Astrocyte of the spinal cord (primary cell): Measurements from ENCODE around the gene GRAP2.
"Not testable (repeated sequence)": the region's sequence is repeated elsewhere in the genome, so short reads cannot be mapped to it uniquely, and the experiment has no call there.

Experiments used
- DNase-seq: peaks from one replicate; pipeline ENCODE4 v3.0.0; 2011; ENCODE audit warnings: low read depth, low spot score
- H3K4me3 ChIP-seq: 2 replicates; pipeline ENCODE4 v1.5.1; 2011; ENCODE audit warnings: low read depth, mild to moderate bottlenecking, low read length, moderate library complexity
- in situ Hi-C: cut with HindIII; loops from 2 replicates; pipeline ENCODE4 v1.10.0; 2017; ENCODE audit warnings: low sequenced_read_pairs
- TF ChIP-seq, protein P1 (sequence below): IDR thresholded peaks from 2 replicates; pipeline ENCODE4 v1.5.1; 2012; ENCODE audit warnings: low read depth, mild to moderate bottlenecking, low read length, inconsistent platforms

Gene GRAP2

GRCh38 chr22:39883057-39883456 is 17.8 kb upstream of the GRAP2 start:
- in situ Hi-C loops = no loop called here
- TF ChIP-seq, protein P1, sequence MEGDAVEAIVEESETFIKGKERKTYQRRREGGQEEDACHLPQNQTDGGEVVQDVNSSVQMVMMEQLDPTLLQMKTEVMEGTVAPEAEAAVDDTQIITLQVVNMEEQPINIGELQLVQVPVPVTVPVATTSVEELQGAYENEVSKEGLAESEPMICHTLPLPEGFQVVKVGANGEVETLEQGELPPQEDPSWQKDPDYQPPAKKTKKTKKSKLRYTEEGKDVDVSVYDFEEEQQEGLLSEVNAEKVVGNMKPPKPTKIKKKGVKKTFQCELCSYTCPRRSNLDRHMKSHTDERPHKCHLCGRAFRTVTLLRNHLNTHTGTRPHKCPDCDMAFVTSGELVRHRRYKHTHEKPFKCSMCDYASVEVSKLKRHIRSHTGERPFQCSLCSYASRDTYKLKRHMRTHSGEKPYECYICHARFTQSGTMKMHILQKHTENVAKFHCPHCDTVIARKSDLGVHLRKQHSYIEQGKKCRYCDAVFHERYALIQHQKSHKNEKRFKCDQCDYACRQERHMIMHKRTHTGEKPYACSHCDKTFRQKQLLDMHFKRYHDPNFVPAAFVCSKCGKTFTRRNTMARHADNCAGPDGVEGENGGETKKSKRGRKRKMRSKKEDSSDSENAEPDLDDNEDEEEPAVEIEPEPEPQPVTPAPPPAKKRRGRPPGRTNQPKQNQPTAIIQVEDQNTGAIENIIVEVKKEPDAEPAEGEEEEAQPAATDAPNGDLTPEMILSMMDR = no peak
- no peak overlapping the region for H3K4me3 ChIP-seq
- no peak for DNase-seq

DNA sequence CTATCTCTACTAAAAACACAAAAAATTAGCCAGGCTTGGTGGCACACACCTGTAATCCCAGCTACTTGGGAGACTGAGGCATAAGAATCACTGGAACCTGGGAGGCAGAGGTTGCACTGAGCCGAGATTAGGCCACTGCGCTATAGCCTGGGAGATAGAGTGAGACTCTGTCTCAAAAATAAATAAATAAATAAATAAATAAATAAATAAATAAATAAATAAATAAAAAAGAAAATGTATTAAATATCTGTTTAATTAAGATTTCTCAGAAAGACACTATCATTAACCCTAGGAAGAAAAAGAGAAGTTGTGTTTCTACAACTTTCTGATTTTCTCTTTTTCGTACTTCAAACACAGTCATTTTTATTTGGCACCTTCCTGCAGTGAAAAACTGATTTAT is 11.0 kb upstream of the GRAP2 start:
- DNase-seq, in situ Hi-C loops, H3K4me3 ChIP-seq: not testable (repeated sequence)

GRCh38 chr22:39893526-39893925 is 7.4 kb upstream of the GRAP2 start, which contains the start of gene ENTHD1:
Gene ENTHD1, minus strand, starts transcription at chr22:39893760. Its CDS starts 6,012 bp downstream, at chr22:39887748.
- in situ Hi-C loops = no loop called here
- no peak for DNase-seq
- TF ChIP-seq, protein P1 = no peak

GRCh38 chr22:39894554-39895092 is 6.3 kb upstream of the GRAP2 start:
- in situ Hi-C loops = no loop called here
- DNase-seq = no peak
- TF ChIP-seq, protein P1 = no peak
- no peak overlapping the region for H3K4me3 ChIP-seq

More at GRCh38 chr22:39893526-39893925, 7.4 kb upstream of the GRAP2 start, which contains the start of gene ENTHD1:
- H3K4me3 ChIP-seq = no peak within 1 kb of the TSS

DNA sequence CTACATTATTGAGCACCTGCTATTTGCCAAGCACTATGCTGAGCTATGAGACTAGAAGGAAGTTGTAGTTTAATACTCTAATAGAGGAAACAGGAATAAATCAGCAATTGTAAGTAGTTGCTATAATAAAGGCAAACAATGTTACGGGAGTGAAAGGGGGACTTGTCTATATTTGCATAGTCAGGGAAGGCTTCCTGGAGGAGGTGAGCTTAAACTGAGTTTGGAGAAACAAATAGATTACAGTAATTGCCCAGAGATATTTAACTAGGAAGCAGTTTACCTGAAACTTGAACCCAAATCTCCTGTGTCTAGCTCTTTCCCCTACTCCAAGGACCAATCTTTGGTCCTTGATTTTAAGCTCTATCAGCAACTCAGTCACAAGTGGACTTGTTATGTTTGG is 5.2 kb upstream of the GRAP2 start:
- no peak for DNase-seq
- in situ Hi-C loops = no loop called here
- TF ChIP-seq, protein P1 = no peak
- no peak overlapping the region for H3K4me3 ChIP-seq

GRCh38 chr22:39896313-39896996 is 4.4 kb upstream of the GRAP2 start:
- no peak for DNase-seq
- in situ Hi-C loops = no loop called here
- TF ChIP-seq, protein P1 = no peak

DNA sequence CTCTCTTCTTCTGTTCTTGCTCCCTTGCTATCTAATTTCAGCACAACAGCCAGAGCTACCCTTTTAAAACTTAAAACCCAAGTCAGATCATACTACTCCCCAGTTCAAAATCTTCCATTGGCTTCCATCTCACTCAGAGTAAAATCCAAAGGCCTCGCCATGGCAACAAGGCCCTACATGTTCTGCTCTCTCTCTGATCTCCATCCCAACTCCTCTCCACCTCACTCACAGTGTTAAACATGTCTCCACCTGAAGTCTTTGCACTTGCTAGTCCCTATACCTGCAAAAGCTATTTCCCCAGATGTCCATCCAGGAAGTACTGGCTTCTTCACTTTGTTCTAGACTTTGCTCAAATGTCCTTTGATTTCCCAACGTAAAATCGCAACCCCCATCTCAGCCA is 3.0 kb upstream of the GRAP2 start:
- in situ Hi-C loops = no loop called here
- TF ChIP-seq, protein P1 = no peak
- H3K4me3 ChIP-seq = no peak overlapping the region
- no peak for DNase-seq

More at GRCh38 chr22:39896313-39896996, 4.4 kb upstream of the GRAP2 start:
- H3K4me3 ChIP-seq = no peak overlapping the region
